ENCODE data around the gene BBS5. TPM values are rescaled to one million over a fixed set of nuclear protein-coding genes. Genes with fewer than 3 reads are reported as not detected.
"Not testable (repeated sequence)": the region's sequence is repeated elsewhere in the genome, so short reads cannot be mapped to it uniquely, and the experiment has no call there.

The BBS5 gene
- total RNA-seq (2014; rRNA removed; shearing (Covaris generic)), result 1.9 and 2.3 TPM in 2 replicates

DNA sequence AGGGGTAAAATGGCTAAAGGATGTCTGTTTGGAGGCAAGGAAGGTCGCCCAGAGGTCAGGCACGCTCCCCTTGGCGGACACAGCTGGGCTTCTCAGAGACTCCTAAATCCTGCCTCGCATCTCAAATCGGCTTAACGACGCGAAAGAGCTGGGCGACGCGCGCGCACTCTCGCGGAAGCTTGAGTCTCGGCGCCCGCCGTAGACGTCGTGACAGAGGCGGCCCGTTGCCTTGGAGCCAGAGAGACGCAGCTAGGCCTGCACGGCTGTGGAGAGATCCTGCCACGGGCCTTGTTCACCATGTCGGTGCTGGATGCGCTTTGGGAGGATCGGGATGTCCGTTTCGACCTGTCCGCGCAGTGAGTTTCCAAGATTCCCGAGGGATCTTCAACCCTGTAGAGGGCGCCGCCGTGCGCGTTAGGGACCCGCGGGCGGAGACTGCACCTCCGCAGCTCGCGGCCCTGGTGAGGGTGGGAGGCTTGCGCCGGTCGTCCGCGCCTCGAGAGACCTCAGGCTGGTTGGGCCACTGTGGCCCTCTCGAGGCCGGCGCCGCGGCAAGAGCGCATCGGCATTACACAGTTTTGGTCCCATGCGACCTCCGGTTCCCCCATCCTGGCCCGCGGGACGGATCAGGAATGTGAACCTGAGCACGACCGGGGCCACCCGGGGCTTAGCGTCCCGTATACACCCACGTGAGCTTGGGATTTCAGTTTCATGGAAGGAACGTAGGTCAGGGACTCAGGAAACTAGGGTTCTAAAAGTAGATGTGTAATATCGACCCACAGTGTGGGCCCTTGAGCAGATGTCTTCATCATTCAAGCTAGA lies at the start of gene BBS5:
TSS of gene BBS5 (plus strand) at position 238 of the 822 bp plus-strand sequence. CDS start at position 298, 60 bp downstream.
- DNase-seq (ENCODE audit: low spot score), result peak; percentile 65

DNA sequence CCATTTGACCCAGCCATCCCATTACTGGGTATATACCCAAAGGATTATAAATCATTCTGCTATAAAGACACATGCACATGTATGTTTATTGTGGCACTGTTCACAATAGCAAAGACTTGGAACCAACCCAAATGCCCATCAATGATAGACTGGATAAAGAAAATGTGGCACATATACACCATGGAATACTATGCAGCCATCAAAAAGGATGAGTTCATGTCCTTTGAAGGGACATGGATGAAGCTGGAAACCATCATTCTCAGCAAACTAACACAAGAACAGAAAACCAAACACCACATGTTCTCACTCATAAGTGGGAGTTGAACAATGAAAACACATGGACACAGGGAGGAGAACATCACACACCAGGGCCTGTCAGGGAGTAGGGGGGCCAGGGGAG lies 47.5 kb upstream of the BBS5 start:
- DNase-seq (ENCODE audit: low spot score), result not testable (repeated sequence)

DNA sequence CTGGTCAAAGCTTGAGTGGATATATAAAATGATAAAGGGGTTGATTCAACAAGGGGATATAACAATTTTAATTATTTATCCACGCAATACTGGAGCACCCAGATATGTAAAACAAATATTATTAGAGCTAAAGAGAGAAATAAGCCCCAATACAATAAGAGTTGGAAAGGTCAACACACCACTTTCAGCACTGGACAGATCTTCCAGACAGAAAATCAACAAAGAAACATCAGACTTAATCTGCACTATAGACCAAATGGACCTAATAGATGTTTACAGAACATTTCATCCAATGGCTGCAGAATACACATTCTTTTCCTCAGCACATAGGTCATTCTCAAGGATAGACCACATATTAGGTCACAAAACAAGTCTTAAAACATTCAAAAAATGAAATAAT lies 45.1 kb upstream of the BBS5 start:
- DNase-seq (ENCODE audit: low spot score), result not testable (repeated sequence)

DNA sequence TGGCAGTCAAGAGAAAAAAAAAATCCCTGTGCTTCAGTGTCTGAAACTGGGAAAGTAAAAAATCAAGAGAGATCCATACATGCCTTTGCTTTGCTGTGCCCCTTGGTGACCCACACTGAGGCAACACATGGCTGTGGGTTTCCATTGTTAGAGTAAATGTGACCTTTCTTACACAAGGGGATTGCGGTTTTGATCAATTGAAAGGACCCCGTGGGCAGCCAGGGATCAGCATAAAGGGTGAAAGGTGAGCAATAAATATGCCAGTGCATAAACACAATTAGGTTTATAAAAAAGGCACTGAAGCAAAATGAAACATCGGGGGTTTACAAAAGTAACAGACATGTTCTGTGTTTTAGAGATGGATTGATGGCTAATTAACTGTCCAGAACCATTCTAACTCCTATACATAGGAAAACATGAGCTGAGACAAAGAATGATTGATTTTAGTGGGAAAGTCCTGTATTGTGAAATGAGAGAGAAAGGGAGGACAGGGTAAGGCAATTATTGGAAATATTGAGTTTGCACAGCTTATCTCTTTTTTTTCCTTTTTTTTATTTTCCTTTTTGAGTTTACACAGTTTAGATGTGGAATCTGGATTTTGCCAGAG lies 40.7 kb upstream of the BBS5 start:
- DNase-seq (ENCODE audit: low spot score), result no peak

DNA sequence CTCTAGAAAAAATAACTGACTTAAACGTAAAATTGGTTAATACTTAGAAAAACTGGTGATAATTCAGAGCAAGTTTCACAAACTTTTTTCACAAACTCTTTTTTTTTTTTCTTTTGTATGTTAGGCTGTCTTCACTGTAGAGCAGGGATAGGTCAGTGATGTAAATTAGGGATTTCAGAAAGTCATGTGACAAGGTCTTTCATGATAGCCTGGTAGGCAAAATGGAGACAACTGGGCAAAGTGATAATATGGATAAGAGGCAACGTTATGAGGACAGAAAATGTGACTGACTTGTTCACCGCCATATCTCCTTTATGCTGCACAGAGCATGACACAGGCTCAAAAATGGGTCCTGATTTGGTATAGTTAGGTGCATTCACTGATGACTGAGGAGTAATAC lies 39.4 kb upstream of the BBS5 start:
- DNase-seq (ENCODE audit: low spot score), result no peak

DNA sequence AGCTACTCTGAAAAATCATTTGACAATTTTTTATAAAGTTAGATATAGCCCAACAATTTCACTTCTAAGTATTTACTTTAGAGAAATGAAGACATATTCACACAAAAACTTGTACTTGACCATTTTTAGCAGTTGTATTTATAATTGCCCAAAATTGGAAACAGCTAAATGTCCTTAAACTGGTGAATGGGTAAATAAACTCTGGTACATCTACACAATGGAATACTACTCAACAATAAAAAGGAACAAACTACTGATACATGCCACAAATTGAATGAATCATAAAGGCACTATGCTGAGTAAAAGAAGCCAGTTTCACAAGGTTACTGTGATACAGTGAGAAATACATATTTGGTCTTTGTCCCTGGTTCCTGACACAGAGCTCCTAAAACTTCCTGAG lies 32.8 kb upstream of the BBS5 start:
- DNase-seq (ENCODE audit: low spot score), result no peak

DNA sequence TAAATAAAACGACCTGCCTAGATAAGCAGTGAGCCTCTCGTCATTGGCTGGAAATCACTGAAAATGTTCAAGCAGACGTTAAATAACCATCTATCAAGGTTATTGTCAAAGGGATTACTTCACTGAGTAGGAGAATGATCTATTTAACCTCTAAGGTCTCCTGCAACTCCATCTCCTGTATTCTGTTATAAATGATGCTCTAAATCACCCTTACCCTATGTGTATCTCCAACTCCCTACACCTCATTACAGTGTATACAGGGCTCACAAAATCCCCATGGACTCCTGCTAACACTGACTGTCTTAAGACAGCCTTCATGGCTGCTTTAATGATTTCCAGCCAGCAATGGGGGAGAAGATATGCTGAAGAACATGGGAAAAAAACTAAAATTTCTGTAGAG lies 31.0 kb upstream of the BBS5 start:
- DNase-seq (ENCODE audit: low spot score), result no peak

DNA sequence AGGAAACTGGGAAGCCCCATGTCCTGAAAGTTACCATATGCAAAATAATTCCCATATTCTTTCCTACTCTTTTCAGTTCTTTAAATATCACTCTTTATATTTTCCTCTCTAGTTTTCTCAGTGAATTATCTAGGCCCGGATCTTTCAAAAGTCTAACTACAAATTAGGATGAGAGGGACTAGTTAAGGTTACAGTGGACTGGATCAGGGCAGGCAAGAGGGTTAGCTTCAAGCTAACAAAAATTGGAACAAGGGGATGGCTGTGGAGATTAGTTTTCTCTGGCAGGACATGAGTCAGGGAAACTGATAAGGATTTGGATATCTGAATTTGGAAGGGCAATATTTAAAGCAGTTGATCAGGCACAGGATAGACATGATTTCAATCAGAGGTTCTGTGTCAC lies 30.4 kb upstream of the BBS5 start:
- DNase-seq (ENCODE audit: low spot score), result no peak

DNA sequence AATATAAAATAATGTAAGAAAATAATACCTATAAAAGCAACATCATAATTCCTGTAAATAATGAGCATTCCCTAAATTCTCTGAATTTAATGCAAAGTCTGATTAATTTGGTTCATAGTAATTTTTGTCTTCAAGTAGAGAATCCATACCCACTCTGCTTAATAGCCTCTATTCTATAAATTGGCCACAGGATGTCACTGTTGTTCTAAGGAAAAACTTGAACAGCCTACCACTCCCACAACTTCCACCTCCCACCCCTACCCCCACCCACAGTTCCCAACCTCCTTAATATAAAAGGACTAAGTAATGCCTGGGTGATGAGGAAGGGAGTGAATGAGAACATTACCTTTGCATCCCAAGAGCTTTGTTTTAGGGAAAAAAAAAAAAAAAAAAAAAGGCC lies 27.2 kb upstream of the BBS5 start:
- DNase-seq (ENCODE audit: low spot score), result peak; percentile 34

DNA sequence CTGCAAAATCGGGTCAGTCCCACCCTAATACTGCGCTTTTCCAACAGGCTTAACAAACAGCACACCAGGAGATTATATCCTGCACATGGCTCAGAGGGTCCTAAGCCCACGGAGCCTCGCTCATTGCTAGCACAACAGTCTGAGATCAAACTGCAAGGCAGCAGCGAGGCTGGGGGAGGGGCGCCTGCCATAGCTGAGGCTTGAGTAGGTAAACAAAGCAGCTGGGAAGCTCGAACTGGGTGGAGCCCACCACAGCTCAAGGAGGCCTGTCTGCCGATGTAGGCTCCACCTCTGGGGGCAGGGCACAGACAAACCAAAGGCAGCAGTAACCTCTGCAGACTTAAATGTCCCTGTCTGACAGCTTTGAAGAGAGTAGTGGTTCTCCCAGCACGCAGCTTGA lies 26.2 kb upstream of the BBS5 start:
- not testable (repeated sequence) for DNase-seq (ENCODE audit: low spot score)

DNA sequence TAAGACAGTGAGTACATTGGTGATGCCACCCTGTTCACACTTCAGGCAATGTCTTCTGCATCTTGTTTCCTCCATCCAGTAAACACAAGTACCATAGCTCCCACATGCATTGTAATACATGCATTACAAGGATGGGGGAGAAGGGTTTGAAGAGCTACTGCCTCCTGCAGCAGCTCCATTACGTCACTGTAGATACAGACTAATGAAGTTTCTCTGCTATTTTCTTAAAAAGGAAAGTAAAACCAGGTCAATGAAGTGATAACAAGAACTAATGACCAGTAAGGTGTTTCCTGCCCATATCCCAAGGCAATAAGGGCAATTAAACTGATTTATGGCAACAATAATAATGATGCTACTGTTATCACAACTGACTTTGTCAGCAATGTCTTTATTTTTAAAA lies 18.2 kb upstream of the BBS5 start:
- DNase-seq (ENCODE audit: low spot score), result no peak

DNA sequence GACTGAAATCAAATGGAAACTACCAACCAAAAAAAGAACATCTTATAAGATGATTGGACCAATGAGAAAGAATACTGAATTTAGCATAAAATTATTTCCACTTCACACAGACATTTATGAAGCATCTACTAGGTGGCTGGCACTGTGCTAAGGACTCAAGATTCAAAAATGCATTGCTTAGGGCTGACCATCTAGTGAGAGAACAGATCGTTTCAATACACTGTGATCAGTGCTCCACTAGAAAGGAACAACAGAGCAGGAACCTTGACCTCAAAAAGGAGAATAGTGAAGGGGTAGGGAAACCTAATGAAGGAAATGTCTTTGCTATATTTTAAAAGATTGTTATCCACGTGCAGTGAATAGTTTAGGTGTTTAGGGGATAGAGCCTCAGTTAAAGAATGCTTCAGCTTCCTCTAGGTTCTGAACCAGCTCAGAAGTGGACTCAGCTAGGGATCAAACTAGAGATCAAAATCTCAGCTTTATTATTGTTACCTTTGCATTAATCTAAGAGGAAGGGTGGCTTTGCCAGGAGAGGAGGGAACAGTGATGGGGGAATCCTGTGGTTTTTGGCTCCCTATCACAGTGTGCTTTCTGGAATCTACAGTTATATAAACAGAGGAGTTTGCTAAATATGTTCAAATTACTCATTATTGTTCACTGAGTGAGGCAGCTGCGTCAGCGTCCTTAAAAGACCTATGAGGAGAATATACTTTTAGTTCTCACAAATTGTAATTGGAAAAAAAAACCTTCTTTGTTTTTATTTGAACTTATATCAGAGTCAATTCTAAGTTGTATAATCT lies 16.2 kb upstream of the BBS5 start:
- DNase-seq (ENCODE audit: low spot score), result peak; percentile 59

DNA sequence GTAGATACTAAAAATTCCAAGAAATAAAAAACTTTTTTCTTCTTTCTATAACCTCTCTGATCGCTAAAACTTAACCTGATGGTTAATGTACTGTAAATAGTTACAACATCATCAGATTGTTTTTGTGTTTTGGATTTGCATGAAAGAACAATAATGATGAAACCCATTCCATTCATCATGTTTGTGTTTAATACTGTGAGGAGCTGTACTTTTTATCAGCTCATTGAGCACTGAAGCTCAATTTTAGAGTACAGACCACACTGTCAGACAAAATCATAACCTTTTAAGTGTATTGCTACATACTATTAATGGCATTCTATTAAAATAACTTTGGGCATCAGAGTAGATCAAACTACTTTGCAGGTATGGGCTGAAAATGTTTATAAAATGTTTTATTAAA lies 14.8 kb upstream of the BBS5 start:
- DNase-seq (ENCODE audit: low spot score), result no peak

DNA sequence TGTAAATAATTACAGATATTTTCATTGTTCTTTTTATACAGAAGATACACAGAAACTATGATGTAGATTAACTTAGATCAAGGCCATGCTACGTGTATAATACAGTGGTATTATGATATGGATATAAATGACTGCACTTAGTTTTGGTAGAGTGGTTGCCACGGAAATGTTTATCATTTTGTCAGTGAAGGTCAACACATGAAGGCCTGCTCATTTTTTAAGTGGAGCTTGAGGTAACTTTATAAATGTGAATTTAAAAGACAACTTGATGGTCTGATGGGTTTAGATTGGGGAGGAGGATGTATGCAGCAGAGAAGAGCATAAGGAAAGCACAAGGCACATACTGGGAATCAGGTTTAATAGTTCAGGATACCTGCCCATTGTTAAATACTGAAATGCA lies 14.4 kb upstream of the BBS5 start:
- DNase-seq (ENCODE audit: low spot score), result no peak

DNA sequence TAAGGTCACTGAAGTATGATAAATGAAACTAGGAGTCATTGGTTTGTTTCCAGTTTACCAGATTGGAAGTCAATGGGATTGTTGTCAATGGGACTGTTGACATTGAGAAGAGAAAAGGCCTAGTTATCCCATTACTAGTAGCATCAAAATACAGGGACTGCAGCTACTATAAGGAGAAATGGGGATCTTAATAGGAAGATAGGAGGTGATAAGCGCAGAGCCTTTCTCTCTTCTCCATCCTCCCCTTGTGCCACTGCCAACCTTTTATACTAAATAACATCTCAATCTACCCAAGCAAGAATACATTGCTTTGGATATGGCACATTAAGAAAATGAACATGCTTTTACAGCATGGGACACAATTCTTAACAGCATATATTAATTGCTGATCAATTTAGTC lies 10.5 kb upstream of the BBS5 start:
- DNase-seq (ENCODE audit: low spot score), result no peak

DNA sequence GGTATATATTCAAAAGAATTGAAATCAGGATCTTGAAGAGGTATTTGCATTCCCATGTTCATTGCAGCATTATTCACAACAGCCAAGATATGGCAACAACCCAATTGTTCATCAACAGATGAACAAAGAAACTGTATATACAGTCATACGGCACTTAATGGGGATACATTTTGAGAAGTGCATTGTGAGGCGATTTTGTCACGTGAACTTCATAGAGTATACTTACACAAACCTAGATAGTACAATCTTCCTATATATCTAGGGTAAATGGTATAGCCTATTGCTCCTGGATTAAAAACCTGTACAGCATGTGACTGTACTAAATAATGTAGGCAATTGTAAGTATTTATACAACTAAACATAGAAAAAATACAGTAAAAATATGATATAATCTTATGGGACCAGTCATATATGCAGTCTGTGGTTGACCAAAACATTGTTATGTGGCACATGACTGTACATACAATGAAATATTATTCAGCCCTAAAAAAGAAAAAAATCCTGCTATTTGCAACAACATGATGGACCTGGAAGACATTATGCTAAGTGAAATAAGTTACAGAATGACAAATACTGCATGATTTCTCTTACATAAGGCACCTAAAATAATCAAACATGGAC lies 9.2 kb upstream of the BBS5 start:
- no peak for DNase-seq (ENCODE audit: low spot score)

DNA sequence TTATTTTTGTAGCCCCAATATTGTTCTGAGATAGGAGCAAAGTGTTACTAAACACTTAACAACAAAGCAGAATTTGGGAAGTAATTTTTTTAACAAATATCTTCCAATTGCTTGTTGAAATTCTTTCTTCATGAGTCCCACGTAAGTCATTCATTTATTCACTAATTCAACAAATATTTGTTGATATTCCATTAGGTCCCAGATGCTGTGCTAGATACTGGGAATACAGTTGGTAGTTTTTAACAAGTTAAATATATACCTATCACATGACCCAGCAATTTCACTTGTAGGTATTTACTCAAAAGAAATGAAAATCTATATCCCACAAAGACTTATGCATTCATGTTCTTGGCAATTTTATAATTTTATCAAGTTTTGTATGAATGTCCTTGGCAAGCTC lies 7.0 kb upstream of the BBS5 start:
- no peak for DNase-seq (ENCODE audit: low spot score)

DNA sequence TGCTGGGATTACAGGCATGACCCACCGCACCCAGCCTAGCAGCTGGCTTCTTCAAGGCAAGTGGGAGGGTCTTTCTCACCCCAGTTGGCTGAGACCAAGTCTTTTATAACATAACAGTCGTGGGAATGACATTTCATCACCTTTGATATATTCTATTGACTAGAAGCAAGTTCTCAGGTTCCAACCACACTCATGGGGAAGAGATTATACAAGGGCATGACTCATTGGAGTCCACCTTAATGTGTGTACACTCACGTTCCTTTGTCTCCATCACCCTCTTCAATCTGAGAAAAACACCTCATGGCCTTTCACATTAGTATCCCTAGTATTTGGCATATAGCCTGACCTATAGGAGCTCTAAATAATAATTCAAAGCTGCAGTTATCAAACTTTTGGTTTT lies 2.8 kb upstream of the BBS5 start:
- DNase-seq (ENCODE audit: low spot score), result peak; percentile 51

DNA sequence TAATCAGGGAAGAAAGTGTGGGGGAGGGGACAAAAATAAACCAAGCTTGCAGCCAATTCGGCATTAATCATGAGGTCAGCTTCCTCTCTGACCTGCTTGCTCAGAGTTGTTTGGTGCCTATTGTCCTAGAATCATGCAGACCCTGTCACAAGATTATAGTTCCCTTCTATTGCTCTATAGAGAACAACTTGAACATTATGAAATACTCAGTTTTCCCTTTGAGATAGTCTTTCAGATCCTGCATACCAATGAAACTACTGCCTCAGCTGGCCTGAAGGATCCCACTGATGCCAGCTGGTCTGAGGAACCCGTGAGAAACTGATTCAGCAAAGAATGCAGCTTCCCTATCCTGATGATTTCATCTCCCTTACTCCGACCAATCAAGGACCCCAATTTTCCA lies 955 bp upstream of the BBS5 start:
- DNase-seq (ENCODE audit: low spot score), result no peak

DNA sequence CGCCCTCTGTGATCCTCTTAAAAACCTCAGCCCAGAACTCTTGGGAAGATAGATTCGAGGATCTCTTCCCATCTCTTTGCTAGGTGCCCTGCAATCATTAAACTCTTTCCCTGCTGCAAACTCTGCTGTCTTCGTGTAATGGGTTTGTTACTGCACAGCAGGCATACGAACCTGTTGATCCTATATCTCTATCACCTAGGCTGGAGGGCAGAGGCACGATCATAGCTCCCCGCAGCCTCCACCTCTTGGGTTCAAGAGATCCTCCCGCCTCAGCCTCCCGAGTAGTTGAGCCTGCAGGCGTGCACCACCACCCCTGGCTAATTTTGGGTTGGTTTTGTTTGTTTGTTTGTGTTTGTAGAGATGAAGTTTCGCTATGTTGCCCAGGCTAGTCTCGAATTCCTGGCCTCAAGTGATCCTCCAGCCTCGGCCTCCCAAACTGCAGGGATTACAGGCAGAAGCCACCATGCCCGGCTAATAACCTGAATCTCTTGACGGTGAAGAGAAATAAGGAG lies 493 bp upstream of the BBS5 start:
- no peak for DNase-seq (ENCODE audit: low spot score)

DNA sequence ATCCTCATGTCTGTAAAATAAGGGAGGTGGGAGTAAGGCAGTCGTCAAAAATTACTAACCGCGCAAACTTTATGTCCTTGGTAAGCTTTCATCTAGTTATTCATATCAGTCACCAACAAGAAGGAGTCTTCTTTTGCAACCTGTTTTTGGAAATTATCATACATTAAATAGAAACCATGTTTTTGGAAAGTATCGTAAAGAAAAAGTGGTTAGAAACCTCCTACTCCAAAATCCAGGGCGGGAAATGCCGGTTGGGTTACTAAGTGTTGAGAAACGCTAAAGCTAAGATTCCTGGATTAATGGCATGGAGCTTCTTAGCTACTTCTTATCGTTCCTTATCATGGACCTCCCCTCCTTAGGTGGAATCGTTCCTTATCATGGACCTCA lies 778 bp downstream of the BBS5 start:
- no peak for DNase-seq (ENCODE audit: low spot score)

DNA sequence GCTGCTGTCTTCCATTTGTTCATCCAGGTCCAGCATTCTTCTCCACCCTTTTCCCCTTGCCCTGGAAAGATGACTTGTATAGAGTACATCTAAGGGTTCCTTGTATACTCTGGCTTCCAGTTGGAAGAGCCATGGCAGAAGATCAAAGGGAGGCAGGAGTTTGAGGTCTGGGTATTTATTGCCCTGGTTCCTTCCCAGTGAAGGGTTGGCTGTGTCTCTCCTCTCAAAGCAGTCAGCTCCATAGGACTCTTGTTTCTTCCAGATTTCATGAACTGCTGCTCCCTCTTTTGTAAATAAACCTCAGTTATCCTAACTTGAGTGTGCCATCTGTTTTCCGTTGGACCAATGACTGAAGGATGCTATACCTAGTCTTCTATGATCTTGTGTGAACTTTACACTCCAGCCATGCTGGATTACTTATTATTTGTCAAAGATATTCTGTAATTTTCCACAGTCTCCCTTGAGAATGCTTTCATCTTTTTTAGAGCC lies 6.4 kb downstream of the BBS5 start:
- DNase-seq (ENCODE audit: low spot score), result no peak

Measured in H4 (cell line).